HG02852 (cell line): ENCODE data around the gene JTB.

Experiments used
- ATAC-seq: cut with Tn5 transposase; IDR thresholded peaks from one replicate; pipeline ENCODE4 v1.9.1; 2021; ENCODE audit warnings: mild to moderate bottlenecking, moderate library complexity; ENCODE audit not compliant: unreplicated experiment

The JTB gene

GRCh38 chr1:153933955-153934354, 43.5 kb downstream of the JTB start:
- ATAC-seq: no peak

- no peak for ATAC-seq
Observed at GRCh38 chr1:153933430-153933829, 44.0 kb downstream of the JTB start.

- no peak for ATAC-seq
Observed at GRCh38 chr1:153932156-153933131, 45.0 kb downstream of the JTB start.

- ATAC-seq: no peak
Observed at GRCh38 chr1:153929981-153930948, 47.2 kb downstream of the JTB start.

- no peak for ATAC-seq
Observed at GRCh38 chr1:153929426-153929825, 48.0 kb downstream of the JTB start.

GRCh38 chr1:153928791-153929341, 48.6 kb downstream of the JTB start:
- ATAC-seq: no peak

- ATAC-seq: no peak
Observed at GRCh38 chr1:153928245-153928644, 49.2 kb downstream of the JTB start.

- no peak for ATAC-seq
Observed at GRCh38 chr1:153926405-153926804, 51.1 kb downstream of the JTB start.
